Measurements from ENCODE around the gene NHSL1.

Gene NHSL1

DNA sequence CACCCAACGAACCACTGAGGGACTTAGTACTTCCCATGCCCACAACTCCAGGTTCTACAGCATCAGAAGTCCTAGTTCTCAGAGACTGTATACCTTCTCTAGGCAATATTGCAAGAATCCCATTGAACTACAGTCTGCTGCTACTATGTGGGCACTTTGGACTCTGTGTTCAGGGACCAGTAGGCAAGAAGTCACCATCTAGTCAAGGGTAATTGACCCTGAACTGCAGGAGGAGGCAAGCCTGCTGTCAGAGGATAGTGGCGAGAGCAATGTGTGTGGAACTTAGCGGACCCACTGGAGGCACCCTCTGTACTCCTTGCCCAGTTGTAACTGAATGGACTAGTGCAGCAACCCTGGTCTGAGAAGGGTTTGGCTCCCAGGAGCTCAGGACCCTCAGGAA is 79.5 kb downstream of the NHSL1 start:
- H3K36me3 ChIP-seq (ENCODE audit: control insufficient read depth, insufficient read depth, low read length), result peaks cover 3% of the 10 kb centered on the region

DNA sequence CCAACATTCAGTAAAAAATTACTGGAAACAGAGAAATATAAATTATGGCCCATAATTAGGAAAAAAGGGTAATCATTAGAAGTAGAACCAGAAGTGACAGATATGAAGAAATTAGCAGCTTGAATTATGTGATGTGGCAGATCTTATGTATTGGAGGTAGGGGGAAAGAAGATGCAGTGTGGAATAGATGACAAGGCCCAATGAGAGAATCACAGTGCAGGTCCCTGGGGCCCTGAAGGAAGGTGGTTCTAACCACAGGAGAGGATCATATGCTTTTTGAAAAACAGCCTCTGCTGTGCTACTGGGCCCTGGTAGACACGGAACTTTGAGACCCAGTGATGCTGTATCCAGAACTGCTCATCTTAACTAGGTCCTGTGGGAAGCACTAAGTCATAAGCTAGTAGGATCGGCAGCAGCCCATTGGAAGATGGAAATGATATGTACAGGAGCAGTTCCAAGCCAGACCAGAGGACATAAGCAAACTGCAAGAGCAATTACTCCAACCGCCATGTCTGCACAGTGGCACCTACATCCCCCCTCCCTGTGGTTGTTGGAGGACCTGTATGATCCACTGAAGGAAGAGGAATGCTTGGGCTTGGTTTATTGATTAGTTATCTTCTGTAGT is 81.1 kb downstream of the NHSL1 start:
- H3K9me3 ChIP-seq (ENCODE audit: control insufficient read depth, low read length), result no peaks in the 10 kb centered on the region
- H3K4me3 ChIP-seq (ENCODE audit: insufficient read depth, low read depth, low read length), result no peak overlapping the region
- H3K36me3 ChIP-seq (ENCODE audit: control insufficient read depth, insufficient read depth, low read length), result peaks cover 7% of the 10 kb centered on the region
- H3K4me1 ChIP-seq (ENCODE audit: control insufficient read depth, insufficient read depth, low read length), result no peaks in the 10 kb centered on the region
- no peak overlapping the region for H3K27ac ChIP-seq (ENCODE audit: insufficient read depth, low read depth, low read length, poor library complexity, severe bottlenecking)
- WGBS, 2 experiments, result 94% methylated on average over 2 to 3 of the region's 3 CpGs
- H3K27me3 ChIP-seq (ENCODE audit: control insufficient read depth, insufficient read depth, low read length, poor library complexity, severe bottlenecking), result no peaks in the 10 kb centered on the region

More for the DNA sequence above, 79.5 kb downstream of the NHSL1 start:
- no peak overlapping the region for H3K4me3 ChIP-seq (ENCODE audit: insufficient read depth, low read depth, low read length)
- H3K27ac ChIP-seq (ENCODE audit: insufficient read depth, low read depth, low read length, poor library complexity, severe bottlenecking), result no peak overlapping the region
- H3K4me1 ChIP-seq (ENCODE audit: control insufficient read depth, insufficient read depth, low read length), result no peaks in the 10 kb centered on the region
- 95 to 97% methylated on average over 3 of the region's 3 CpGs for WGBS, 2 experiments
- H3K27me3 ChIP-seq (ENCODE audit: control insufficient read depth, insufficient read depth, low read length, poor library complexity, severe bottlenecking), result no peaks in the 10 kb centered on the region
- H3K9me3 ChIP-seq (ENCODE audit: control insufficient read depth, low read length), result no peaks in the 10 kb centered on the region

DNA sequence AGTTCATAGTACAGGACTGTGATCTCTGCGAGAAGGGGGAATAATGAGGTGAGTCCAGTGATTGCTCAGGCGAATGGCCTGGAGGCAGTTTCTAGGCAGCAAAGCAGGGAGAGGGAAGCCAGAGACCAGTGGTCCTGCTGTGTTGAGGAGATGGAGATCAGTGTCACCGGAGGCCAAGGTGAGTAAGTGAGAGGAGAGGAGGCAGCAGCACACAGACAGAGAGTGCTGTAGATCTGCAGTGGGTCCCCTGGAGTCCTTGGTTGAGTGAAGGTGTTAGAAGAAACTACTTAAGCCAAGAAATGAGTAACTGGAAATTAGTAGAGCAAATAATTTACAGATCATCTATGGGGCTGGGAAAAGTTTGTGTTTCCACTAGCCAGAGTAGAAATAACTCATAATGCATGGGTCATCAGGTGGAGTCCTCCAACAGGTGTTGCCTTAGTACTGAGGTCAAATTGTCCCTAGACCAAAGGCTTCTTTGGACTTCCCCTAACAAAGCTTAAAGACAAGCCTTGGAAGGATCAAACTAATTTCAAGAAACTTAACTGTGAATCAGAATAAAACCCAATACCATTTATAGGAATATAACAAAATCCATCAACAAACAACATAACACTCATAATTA is 81.7 kb downstream of the NHSL1 start:
- H3K9me3 ChIP-seq (ENCODE audit: control insufficient read depth, low read length), result no peaks in the 10 kb centered on the region
- no peak overlapping the region for H3K4me3 ChIP-seq (ENCODE audit: insufficient read depth, low read depth, low read length)
- no peaks in the 10 kb centered on the region for H3K27me3 ChIP-seq (ENCODE audit: control insufficient read depth, insufficient read depth, low read length, poor library complexity, severe bottlenecking)
- WGBS, 2 experiments, result 91 to 93% methylated on average over 3 of the region's 3 CpGs
- H3K36me3 ChIP-seq (ENCODE audit: control insufficient read depth, insufficient read depth, low read length), result peaks cover 9% of the 10 kb centered on the region
- H3K4me1 ChIP-seq (ENCODE audit: control insufficient read depth, insufficient read depth, low read length), result no peaks in the 10 kb centered on the region
- H3K27ac ChIP-seq (ENCODE audit: insufficient read depth, low read depth, low read length, poor library complexity, severe bottlenecking), result no peak overlapping the region

DNA sequence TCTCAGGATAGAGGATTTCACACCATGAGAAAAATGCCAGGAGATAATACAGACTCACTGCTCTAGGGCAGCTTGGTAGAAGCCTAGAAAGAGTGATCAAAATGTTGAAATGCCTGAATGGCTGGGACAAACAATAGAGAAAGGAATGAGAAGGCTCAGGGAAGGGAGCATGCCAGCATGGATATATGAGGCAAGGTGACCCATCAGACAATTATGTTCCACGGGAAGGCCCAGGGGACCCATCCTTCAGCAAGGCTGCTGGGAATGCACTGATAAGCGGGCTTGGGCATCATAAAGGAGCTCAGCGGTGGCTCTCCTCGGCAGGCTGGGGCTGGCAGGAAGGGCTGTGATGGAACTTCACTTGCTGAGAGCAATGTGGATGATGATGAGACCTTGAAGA is 83.1 kb downstream of the NHSL1 start:
- Histone ChIP-seq H3K27ac (ENCODE audit: insufficient read depth, low read depth, low read length, poor library complexity, severe bottlenecking) (no peak overlapping the region), H3K27me3 (ENCODE audit: control insufficient read depth, insufficient read depth, low read length, poor library complexity, severe bottlenecking) (no peaks in the 10 kb centered on the region), H3K4me1 (ENCODE audit: control insufficient read depth, insufficient read depth, low read length) (no peaks in the 10 kb centered on the region), H3K9me3 (ENCODE audit: control insufficient read depth, low read length) (no peaks in the 10 kb centered on the region), H3K4me3 (ENCODE audit: insufficient read depth, low read depth, low read length) (no peak overlapping the region), H3K36me3 (ENCODE audit: control insufficient read depth, insufficient read depth, low read length) (peaks cover 16% of the 10 kb centered on the region)
- 93 to 94% methylated on average over 4 of the region's 4 CpGs for WGBS, 2 experiments

GRCh38 chr6:138415125-138415524 is 84.2 kb downstream of the NHSL1 start:
- no peaks in the 10 kb centered on the region for H3K4me1 ChIP-seq (ENCODE audit: control insufficient read depth, insufficient read depth, low read length)
- WGBS, 2 experiments, result 94 to 95% methylated on average over 5 of the region's 5 CpGs
- H3K27ac ChIP-seq (ENCODE audit: insufficient read depth, low read depth, low read length, poor library complexity, severe bottlenecking), result no peak overlapping the region

GRCh38 chr6:138410972-138411880 is 88.1 kb downstream of the NHSL1 start:
- Histone ChIP-seq H3K36me3 (ENCODE audit: control insufficient read depth, insufficient read depth, low read length) (peaks cover 22% of the 10 kb centered on the region), H3K9me3 (ENCODE audit: control insufficient read depth, low read length) (no peaks in the 10 kb centered on the region), H3K4me1 (ENCODE audit: control insufficient read depth, insufficient read depth, low read length) (no peaks in the 10 kb centered on the region), H3K27ac (ENCODE audit: insufficient read depth, low read depth, low read length, poor library complexity, severe bottlenecking) (no peak overlapping the region), H3K27me3 (ENCODE audit: control insufficient read depth, insufficient read depth, low read length, poor library complexity, severe bottlenecking) (no peaks in the 10 kb centered on the region), H3K4me3 (ENCODE audit: insufficient read depth, low read depth, low read length) (no peak overlapping the region)
- WGBS, 2 experiments, result 90 to 93% methylated on average over 6 of the region's 6 CpGs

More at GRCh38 chr6:138415125-138415524, 84.2 kb downstream of the NHSL1 start:
- H3K9me3 ChIP-seq (ENCODE audit: control insufficient read depth, low read length), result no peaks in the 10 kb centered on the region
- no peak overlapping the region for H3K4me3 ChIP-seq (ENCODE audit: insufficient read depth, low read depth, low read length)
- H3K27me3 ChIP-seq (ENCODE audit: control insufficient read depth, insufficient read depth, low read length, poor library complexity, severe bottlenecking), result no peaks in the 10 kb centered on the region
- H3K36me3 ChIP-seq (ENCODE audit: control insufficient read depth, insufficient read depth, low read length), result peaks cover 16% of the 10 kb centered on the region

DNA sequence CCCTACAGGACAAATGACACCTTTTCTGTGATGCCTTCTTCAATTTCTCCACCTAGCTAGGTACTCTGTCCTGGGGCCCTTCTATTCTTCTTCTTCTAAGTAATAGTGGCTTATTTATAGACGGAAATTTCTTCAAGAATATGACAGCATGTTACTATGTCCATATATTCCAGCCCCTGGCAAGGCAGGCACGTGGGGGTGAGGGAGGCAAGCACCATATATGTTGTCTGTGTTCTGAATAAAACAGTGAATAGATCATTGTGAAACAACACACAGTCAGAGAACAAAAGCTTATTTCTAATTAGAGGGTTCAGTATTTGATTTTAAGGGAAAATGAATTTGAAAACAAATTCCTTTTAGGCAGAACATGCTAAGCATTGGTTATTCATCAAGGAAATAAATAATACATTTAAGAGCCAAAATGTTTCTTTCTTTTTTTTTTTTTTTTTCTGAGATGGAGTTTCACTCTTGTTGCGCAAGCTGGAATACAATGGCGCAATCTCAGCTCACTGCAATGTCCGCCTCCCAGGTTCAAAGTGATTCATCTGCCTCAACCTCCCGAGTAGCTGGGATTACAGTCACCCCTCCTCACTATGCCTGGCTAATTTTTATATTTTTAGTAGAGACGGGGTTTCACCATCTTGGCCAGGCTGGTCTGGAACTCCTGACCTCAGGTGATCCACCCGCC is 89.1 kb downstream of the NHSL1 start:
- Histone ChIP-seq H3K9me3 (ENCODE audit: control insufficient read depth, low read length) (no peaks in the 10 kb centered on the region), H3K4me3 (ENCODE audit: insufficient read depth, low read depth, low read length) (no peak overlapping the region), H3K27me3 (ENCODE audit: control insufficient read depth, insufficient read depth, low read length, poor library complexity, severe bottlenecking) (no peaks in the 10 kb centered on the region), H3K36me3 (ENCODE audit: control insufficient read depth, insufficient read depth, low read length) (peaks cover 22% of the 10 kb centered on the region), H3K27ac (ENCODE audit: insufficient read depth, low read depth, low read length, poor library complexity, severe bottlenecking) (no peak overlapping the region), H3K4me1 (ENCODE audit: control insufficient read depth, insufficient read depth, low read length) (no peaks in the 10 kb centered on the region)
- WGBS, 2 experiments, result 92 to 93% methylated on average over 7 to 8 of the region's 8 CpGs

DNA sequence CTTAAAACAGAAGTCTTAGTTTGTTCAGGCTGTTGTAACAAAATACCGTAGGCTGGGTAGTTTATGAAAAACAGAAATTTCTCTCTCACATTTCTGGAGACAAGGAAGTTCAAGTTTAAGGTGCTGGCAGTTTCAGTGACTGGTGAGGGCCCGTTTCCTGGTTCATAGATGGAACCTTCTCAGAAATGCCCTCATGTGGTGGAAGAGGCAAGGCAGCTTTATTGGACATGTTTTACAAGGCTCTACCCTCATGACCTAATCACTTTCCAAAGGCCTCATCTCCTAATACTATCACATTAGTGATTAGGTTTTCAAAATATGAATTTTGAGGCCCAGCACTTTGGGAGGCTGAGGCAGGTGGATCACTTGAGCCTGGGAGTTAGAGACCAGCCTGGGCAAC is 92.9 kb downstream of the NHSL1 start:
- no peaks in the 10 kb centered on the region for H3K27me3 ChIP-seq (ENCODE audit: control insufficient read depth, insufficient read depth, low read length, poor library complexity, severe bottlenecking)
- H3K36me3 ChIP-seq (ENCODE audit: control insufficient read depth, insufficient read depth, low read length), result peaks cover 6% of the 10 kb centered on the region
- WGBS, 2 experiments, result 96 to 98% methylated on average over 2 of the region's 2 CpGs
- H3K4me3 ChIP-seq (ENCODE audit: insufficient read depth, low read depth, low read length), result no peak overlapping the region
- no peaks in the 10 kb centered on the region for H3K9me3 ChIP-seq (ENCODE audit: control insufficient read depth, low read length)
- no peaks in the 10 kb centered on the region for H3K4me1 ChIP-seq (ENCODE audit: control insufficient read depth, insufficient read depth, low read length)
- H3K27ac ChIP-seq (ENCODE audit: insufficient read depth, low read depth, low read length, poor library complexity, severe bottlenecking), result no peak overlapping the region

DNA sequence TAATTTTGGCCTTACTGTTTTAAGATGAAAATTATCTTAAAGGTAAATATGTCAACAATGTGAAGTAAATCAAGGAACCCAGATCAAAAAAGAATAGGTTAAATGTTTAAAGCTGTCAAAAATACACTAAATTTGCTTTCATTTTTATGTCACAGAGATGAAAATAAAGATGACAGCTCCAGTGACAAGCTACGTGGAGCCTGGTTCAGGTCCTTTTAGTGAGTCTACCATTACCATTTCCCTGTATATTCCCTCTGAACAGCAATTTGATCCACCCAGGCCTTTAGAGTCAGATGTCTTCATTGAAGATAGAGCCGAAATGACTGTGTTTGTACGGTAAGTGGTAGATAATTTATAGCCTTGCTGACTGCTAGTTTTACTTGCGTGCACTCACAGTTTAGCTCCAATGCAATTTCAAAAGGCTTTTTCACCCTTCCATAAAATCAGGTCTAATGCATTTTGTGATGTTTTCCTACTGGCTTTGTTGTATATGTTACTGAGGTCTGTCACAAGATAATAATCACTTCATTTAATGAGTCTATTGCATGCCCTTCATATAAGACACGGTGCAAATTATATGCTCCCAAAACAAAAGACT is 93.4 kb downstream of the NHSL1 start:
- WGBS, 2 experiments, result 96 to 97% methylated on average over 5 of the region's 5 CpGs
- Histone ChIP-seq H3K36me3 (ENCODE audit: control insufficient read depth, insufficient read depth, low read length) (peaks cover 6% of the 10 kb centered on the region), H3K9me3 (ENCODE audit: control insufficient read depth, low read length) (no peaks in the 10 kb centered on the region), H3K4me1 (ENCODE audit: control insufficient read depth, insufficient read depth, low read length) (no peaks in the 10 kb centered on the region), H3K27me3 (ENCODE audit: control insufficient read depth, insufficient read depth, low read length, poor library complexity, severe bottlenecking) (no peaks in the 10 kb centered on the region), H3K27ac (ENCODE audit: insufficient read depth, low read depth, low read length, poor library complexity, severe bottlenecking) (no peak overlapping the region), H3K4me3 (ENCODE audit: insufficient read depth, low read depth, low read length) (no peak overlapping the region)
